KOPT-K1 (cell line): ENCODE data around the gene SNED1.

ENCODE experiments used
- H3K27ac ChIP-seq: fragments of 200-600 bp; sonication (generic); 2 replicates; pipeline ENCODE4 v1.5.1; 2016; ENCODE audit warnings: antibody characterized with exemption, mild to moderate bottlenecking, low read depth, low read length; ENCODE audit not compliant: poor library complexity, severe bottlenecking
- H3K36me3 ChIP-seq: fragments of 200-600 bp; sonication (generic); 2 replicates; pipeline ENCODE4 v1.5.1; 2017; ENCODE audit warnings: antibody characterized with exemption, mild to moderate bottlenecking, low read length, moderate library complexity; ENCODE audit not compliant: insufficient read depth
- H3K9me3 ChIP-seq: fragments of 200-600 bp; sonication (generic); 2 replicates; pipeline ENCODE4 v1.5.1; 2017; ENCODE audit warnings: antibody characterized with exemption, low read length, mild to moderate bottlenecking; ENCODE audit not compliant: insufficient read depth, poor library complexity, severe bottlenecking

The SNED1 gene

DNA sequence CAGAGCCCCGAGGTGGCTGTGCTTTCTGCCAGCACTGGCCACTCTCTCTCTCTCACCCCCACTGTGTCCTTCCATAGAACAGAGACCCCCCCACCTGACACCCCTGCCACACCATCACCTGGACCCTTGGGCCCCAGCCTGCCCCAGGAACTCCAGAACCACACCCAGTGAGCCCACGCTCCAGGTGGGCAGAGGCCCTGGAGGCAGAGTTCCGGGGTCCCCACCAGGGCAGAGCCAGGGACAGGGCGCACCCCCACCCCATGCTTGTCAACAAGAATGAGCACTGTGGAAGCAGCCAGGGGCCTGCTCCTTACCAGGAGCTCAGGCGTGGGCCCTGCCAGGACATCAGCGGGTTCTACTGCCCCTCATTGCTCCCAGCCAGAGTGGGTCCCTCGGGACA is 136.3 kb downstream of the SNED1 start:
- H3K36me3 ChIP-seq = peaks cover 91% of the 10 kb centered on the region

DNA sequence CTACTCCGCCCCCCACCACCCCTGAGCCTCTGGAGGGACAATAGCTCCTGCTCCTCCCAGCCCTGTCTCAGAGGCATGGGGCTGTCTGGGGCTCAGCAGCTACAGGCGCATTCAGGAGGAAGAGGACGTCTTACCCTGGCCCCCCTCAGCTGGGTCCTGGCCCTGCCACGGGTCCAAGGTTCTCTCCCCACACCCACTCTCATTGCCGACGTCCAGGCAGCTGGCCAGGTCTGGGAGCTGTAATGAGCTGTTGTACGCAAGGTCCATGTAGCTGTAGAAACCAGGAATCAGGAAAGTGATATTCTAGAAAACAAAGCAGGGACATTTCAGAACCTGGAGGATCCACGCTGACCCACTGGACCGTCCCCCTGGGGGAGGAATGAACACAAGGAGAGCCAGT is 137.3 kb downstream of the SNED1 start:
- Histone ChIP-seq H3K27ac (no peak overlapping the region), H3K9me3 (no peaks in the 10 kb centered on the region), H3K36me3 (peaks cover 91% of the 10 kb centered on the region)

More for the DNA sequence above, 136.3 kb downstream of the SNED1 start:
- Histone ChIP-seq H3K9me3 (no peaks in the 10 kb centered on the region), H3K27ac (no peak overlapping the region)

DNA sequence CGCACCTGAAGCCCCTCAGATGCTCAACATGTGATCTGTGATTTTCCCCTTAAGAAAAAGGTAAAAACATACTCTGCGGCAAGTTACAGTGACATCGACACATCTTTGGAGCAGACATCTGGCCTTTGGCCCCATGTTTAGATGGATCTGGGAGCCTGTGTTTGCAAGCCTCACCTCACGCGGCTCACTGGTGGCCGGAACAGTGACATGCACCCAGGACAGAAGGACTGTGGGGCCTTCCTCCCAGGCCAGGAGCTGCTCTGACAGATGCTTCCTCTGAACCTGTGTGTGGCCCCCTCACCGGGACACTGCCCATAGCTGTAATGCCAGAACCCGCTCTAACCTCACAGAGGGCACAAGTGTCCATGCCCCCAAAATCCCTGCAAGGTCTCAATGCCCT is 137.8 kb downstream of the SNED1 start:
- Histone ChIP-seq H3K9me3 (no peaks in the 10 kb centered on the region), H3K36me3 (peaks cover 90% of the 10 kb centered on the region), H3K27ac (no peak overlapping the region)

DNA sequence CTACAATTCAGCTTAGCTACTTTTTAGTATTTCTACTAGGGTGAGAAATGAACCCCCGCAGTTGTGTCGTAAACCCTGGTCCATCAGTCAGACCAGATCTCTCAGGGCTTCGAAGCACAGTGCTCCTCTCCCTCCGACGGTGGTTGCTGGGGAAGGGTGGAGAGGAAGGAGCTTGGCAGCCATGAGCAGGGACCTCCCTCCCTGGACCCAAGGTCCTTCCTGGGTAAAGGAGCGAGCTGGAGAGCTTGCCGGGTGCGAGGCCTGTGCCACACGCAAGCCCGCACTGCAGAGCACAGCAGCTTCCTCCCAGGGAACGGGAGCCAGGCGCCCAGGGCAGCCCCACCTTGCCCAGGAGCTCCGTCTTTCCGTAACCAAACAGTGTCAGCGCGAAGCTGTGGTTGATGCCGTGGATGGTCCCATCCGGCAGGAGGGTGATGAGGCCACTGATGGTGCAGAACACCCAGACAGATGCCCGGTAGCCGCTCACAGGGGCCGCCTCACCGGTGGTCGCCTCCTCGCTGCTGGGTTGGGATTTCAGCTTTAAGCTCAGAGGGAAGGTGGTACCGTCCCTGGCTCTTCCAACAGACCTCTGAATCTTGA is 138.3 kb downstream of the SNED1 start:
- H3K36me3 ChIP-seq = peaks cover 88% of the 10 kb centered on the region
- H3K9me3 ChIP-seq = no peaks in the 10 kb centered on the region
- no peak overlapping the region for H3K27ac ChIP-seq

DNA sequence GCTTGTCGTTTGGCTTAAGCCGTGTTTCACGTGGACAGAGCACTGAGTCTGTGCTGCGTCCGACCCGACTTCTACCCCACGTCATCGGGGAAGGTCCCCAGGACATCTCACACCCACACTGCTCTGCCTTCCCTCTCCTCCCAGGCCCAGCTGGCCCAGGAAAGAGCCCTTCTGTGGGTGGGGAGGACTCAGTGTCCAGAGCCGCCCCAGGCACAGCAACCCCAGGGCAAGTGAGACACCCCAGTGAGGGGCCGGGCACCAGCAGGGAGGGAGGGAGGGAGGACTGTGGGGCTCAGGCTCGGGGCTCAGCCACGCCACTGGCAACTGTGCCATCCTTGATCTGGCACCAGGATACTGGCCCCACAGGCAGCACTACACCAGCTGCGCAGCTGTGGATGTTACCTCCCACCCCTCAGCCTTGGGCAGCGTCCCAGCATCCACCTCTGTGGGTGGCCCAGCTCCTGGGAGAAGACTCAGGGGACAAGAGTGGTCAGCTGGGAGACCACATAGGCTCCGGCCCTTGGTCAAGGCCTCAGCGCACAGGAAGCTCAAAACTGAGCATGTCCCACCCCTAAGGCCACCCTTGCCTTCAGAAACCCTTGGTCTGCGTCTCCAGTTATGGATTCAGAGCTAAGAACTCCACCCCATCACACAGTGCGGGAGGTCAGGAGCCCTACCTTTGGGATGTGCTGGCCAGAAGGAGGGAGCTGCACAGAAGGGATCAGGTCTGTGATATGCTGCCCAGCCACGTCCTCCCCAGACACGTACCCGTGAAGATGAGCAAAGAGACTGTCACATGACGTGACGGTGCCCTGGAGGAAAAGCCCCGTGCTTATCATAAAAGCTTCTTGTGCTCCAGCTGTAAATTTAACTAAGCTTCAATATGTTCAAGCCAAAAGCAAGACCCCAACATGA is 139.1 kb downstream of the SNED1 start:
- Histone ChIP-seq H3K27ac (no peak overlapping the region), H3K36me3 (peaks cover 93% of the 10 kb centered on the region), H3K9me3 (no peaks in the 10 kb centered on the region)

DNA sequence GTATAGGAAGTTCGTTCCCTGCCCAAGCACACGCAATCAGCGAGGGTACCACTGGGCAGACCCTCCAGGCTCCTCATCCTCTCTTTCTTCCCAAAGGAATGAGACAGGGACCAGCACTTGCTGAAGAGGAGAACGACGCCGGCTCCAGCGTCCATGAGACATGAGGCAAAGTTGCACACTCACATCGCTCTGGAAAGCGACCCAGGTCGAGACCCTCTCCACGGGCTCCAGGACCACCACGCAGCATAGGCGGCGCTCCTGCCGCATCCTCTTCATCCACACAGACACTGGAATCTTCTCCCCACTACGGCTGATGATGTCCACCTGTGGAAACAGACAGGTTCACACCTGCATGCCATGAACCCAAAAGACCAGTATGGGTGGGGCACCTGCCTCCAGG is 140.1 kb downstream of the SNED1 start:
- no peak overlapping the region for H3K27ac ChIP-seq
- H3K9me3 ChIP-seq = no peaks in the 10 kb centered on the region
- H3K36me3 ChIP-seq = peaks cover 87% of the 10 kb centered on the region

DNA sequence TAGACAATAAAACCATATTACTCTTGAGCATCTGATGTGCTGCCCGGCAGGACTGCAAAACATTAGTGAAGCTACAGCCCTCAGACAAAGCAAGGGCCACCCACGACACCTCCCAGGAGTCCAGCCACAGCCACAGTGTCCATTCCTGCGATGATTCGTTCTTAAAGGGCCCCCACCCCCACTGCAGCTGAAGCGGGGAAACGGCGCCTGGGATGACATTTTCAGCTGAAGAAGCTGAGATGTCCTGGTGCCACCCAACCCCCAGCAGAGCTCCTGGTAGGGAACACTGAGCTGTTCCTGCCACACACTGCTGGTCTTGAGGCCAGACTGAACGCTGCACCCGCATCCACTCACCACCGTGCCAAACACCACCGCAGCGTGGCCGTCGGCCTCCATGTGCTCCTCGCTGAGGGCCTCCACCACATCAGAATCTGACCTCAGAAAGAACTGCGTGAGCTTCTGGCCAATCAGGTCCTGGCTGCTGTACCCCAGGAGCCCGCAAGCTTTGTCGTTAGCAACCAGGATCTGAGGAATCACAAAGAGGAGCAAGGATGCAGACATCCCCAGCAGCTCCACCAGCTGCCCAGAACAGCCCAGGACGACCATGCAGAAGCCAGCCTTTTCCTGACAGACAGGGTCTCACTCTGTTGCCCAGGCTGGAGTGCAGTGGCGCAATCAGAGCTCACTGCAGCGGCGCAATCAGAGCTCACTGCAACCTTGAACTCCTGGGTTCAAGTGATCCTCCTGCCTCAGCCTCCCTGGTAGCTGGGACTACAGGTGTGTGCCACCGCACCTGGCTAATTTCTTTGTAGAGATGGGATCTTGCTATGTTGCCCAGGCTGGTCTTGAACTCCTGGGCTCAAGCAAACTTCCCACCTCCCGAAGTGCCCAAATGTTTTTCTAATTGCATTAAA is 141.4 kb downstream of the SNED1 start:
- no peaks in the 10 kb centered on the region for H3K9me3 ChIP-seq
- no peak overlapping the region for H3K27ac ChIP-seq
- peaks cover 84% of the 10 kb centered on the region for H3K36me3 ChIP-seq

DNA sequence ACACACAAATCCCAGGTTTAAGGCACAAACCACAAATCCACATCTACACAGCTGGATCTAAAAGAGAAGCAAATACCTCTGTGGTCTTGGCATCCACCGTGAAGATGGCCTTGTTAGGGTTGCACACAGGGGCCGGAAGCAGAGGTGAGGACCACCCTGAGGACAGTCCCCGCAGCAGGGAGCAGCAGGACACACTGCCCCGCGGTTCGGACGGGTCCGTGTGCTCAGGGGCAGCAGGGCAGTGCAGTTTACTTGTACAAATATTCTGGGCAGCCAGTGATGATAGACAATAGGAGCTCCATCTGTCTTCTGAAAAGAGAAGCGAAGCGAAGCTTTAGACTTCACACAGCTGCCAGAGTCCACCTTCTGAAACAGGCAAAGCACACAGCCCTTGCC is 142.0 kb downstream of the SNED1 start:
- Histone ChIP-seq H3K27ac (no peak overlapping the region), H3K9me3 (no peaks in the 10 kb centered on the region), H3K36me3 (peaks cover 78% of the 10 kb centered on the region)

DNA sequence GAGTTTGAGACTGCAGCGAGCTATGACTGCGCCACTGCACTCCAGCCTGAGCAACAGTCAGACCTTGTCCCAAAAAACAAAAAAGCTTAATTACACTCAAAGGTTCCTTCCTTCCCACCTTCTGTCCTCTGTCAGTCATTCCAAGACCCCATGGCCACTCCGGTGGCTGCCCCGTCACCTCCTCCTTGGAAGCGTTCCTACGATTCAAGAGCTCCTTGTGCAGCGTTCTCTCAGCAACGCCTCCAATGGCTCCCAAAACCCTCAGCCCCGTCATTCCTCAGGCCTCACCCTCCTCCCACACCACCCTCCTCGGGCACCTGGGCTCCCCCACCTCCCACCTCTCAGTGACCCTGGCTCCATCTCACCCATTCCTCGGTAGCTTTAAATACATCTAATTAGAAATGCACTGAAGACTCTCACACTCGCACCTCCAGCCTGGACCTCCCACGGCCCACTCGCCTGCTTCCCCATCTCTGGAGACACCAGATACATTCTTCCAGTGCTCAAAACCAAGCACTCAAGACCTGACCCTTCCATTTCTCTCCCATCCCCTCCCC is 142.9 kb downstream of the SNED1 start:
- Histone ChIP-seq H3K36me3 (peaks cover 69% of the 10 kb centered on the region), H3K27ac (no peak overlapping the region), H3K9me3 (no peaks in the 10 kb centered on the region)

DNA sequence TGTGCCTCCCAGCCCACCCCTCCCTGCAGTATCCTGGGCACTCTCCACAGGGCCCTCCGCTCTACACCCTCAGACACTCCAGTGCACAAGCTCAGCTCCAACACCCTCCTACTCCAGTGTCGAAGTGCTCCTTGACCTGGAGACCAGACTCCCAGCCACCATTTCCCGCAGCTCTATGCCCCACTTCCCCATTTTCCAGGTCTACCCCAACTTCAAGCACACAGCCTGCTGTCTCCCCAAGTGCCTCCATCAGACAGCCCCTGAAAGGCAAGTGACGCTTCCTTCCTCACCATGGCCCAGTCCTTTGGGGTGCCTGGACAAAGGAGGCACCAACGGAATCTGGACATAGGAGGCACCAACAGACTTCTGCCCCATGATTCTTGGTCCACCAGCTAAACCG is 143.6 kb downstream of the SNED1 start:
- Histone ChIP-seq H3K27ac (no peak overlapping the region), H3K9me3 (no peaks in the 10 kb centered on the region), H3K36me3 (peaks cover 62% of the 10 kb centered on the region)

DNA sequence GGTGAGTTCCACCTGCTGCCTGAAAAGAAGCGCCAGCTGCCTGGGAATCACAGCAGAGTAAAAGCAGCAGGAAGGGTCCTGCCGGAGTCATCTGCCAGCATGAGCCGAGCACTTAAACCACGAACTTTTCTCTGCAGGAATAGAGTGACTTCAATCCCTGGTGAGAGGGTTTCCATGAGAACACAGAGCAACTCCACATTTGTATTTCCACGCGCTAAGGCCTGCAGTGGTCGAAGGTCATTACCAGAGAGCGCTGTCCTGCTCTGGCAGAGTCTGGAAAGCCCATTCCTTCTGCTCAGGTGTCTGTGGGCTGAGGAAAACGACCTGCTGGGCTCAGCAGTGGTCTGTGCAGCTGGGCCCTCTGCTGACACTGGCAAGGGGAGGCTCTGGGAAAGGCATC is 144.2 kb downstream of the SNED1 start:
- H3K27ac ChIP-seq = no peak overlapping the region
- H3K36me3 ChIP-seq = peaks cover 56% of the 10 kb centered on the region
- H3K9me3 ChIP-seq = no peaks in the 10 kb centered on the region
